ENCODE measurements around the gene FKRP.
"Not testable (repeated sequence)": the region's sequence is repeated elsewhere in the genome, so short reads cannot be mapped to it uniquely, and the experiment has no call there.

FKRP gene, protein sequence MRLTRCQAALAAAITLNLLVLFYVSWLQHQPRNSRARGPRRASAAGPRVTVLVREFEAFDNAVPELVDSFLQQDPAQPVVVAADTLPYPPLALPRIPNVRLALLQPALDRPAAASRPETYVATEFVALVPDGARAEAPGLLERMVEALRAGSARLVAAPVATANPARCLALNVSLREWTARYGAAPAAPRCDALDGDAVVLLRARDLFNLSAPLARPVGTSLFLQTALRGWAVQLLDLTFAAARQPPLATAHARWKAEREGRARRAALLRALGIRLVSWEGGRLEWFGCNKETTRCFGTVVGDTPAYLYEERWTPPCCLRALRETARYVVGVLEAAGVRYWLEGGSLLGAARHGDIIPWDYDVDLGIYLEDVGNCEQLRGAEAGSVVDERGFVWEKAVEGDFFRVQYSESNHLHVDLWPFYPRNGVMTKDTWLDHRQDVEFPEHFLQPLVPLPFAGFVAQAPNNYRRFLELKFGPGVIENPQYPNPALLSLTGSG

DNA sequence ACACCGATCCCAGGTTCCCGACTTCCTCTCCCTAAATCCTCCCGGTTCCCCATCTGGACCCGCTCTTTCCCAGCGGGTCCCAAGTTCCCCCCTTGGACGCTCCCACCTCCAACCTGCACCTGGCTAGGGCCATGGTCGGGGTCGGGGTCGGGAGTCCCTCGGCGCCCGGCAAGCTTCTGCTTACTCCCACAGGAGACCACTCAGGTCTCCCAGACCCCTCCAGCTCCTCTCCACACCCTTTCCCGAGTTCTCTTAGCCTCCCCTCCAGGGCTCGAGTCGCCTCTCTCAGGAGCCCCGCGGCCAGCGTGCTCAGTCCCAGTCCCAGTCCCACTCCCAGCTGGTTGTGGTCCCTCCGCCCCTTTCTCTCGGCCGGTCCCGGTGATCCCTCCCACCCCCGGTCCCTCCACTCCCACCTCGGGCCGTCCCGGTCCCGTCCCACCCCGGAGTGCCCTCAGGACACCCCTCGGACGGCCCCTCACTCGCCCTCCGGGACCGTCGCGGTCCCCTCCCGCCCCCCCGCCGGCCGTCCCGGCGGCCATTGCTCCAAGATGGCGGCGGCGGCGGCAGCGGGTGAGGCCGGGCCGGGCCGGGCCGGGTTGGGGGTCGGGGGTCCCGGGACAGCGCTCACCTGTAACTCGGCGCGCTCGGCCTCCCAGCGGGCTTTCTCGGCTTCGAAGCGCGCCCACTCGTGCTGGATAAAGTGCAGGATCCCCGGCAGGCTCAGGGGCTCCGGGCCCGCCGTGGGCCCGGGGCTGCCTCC is at the start of gene FKRP:
FKRP (plus strand) TSS at position 537 of the 760 bp plus-strand sequence. CDS start 9,394 bp downstream, outside the sequence.
- no peak for DNase-seq

DNA sequence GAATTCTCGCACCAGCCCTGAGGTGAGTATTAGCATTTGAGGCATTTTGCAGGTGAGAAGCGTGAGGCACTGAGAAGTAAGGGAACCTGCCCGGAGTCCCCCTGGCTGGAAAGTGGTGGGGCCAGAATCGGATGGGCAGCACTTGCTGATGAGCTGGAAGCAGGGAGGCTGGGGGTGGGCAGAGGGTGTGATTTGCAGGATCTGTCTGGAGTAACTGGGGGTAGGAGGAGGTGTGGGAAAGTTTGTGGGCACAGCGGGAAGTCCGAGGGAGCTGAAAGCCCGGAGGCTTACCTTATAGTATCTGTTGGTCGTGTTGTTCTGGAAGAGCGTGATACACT is 49.0 kb upstream of the FKRP start:
- DNase-seq: no peak

DNA sequence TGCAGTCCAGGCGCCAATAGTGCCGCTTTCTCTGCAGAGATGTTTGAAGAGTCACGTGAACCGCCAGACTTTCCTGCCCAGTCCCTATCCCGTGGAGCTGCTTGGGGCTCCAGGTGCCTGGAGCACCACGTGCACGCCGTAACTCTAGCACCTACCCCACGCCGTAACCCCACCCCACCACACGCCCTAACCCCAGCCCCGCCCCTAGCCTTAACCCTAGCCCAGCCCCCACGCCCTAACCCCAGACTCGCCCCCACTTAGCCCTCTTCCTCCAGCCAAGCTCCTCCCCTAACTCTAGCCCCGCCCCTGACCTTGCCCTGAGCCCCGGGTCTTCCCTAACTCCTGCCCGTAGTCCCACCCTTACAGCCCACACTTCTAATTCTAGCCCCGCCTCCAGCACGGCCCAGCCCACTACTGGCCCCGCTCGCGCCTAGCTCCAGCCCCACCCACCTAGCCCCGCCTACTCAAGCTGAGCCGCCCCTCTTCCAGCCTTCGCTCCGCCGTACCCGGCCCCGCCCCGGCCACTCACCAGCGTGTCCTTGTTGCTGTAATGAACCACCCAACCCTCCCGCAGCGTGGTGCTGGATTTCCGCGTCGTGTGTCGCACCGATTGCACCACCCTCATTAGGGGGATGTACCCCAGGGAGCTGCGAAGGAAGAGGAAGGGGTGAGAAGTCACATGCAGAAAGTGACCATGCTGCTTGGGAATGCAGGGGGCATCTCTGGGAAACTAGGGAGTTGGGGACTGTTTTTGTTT is 48.5 kb upstream of the FKRP start:
- DNase-seq: peak; percentile 79 to 81

DNA sequence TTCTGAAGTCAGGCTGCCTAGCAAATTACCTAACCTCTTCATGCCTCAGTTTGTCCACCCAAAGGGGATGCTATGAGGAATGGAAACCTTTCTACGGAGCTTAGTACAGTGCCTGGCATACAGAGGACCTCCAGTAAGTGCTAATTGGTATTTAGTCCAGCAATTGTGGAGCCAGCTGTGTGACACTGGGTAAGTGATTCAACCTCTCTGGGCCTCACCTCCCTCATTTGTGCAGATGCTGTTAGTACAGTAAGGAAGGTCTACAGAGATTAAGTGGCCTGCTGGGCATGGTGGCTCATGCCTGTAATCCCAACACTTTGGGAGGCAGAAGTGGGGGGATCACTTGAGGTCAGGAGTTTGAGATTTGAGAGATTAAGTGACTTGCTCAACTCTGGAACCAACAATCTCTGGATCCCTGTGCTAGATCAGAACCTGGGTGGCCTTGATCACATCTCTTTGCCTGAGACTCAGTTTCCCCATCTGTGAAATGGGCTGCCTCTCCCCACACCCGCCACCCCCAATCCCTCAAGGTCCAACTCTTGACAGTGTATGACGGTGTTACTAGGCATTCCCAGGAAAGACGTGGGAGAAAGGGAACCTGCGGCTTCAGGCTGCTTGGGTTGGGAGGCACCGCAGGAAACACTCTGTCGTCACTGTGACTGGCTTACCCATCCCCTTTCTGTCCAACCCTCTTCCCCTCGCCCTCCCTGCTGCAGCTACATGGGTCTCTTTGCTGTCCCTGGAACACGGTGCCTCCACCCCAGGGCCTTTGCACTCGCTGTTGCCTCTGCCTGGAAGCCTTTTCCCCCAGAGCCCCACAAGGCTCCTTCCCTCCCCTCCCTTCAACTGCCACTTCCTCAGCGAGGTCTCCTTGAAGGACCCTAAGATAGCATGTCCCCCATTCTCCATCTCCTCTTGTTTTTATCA is 47.2 kb upstream of the FKRP start:
- no peak for DNase-seq

DNA sequence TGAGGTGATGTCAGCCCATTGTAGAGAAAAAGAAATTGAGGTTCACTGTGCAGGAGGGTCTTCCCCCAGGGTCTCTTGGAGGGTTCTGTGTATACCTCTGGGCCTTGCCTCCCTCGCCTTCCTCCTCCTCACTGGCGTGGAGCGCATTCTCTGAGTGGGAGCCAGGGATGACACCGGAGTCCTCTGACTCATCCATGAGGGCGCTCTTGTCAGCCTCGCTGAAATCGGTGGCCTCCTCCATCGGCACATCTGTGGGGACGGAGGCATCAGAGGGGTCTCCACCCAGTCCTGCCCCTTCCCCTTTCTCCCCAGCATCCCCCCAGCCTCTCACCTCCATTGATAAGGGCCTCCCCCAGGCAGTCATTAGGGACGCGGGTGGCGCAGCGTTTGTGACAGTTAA is 45.2 kb upstream of the FKRP start:
- DNase-seq: no peak

DNA sequence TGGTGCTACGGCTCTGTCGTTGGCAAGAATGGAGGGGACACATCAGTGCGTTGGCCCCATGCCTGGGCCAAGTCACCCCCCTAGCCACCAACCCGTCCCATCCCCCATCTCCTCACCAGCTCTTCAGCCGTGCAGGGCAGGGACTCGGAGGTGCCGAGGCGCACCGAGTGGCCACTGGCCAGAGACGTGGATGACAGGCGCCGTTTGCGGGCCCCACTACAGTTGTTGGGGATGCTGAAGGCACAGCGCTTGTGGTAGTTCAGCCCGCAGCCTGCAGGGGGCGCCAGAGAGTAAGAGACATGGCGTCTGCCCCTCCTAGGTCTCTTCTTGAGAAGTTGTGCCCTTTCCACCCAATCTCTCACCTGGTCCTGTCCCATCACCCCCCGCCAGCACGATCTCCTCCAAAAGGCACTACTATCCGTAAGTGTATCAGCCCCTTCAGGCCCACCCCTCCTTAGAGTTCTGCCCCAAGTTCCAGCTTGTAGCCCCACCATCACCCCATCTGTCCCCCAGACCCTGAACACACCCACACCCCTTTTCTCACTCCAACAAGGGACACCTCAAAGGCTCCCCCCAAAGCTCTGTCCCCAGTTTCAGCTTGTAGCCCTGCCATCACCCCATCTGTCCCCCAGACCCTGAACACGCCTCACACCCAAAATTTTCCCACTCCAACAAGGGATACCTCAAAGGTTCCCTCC is 41.3 kb upstream of the FKRP start:
- DNase-seq: peak in 1 of 2 experiments; percentile 9

DNA sequence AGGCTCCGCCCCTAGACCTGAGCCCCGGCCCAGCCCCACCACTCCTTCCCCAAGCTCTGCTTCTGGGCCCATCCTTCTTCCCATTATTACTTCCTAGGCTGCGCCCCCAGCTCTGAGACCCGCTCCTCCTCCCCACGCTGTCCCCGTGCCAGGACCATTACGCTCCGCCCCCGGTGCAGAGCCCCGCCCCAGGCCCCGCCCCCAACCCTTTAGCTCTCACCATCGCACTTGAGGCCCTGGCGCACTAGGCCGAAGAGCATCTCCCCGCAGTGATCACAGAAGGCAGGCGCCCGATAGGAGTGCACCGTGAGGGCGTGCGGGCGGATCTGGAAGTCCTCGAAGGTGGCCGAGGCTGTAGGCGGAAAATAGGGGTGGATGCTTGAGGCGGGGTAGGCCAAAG is 35.2 kb upstream of the FKRP start:
- DNase-seq: no peak

DNA sequence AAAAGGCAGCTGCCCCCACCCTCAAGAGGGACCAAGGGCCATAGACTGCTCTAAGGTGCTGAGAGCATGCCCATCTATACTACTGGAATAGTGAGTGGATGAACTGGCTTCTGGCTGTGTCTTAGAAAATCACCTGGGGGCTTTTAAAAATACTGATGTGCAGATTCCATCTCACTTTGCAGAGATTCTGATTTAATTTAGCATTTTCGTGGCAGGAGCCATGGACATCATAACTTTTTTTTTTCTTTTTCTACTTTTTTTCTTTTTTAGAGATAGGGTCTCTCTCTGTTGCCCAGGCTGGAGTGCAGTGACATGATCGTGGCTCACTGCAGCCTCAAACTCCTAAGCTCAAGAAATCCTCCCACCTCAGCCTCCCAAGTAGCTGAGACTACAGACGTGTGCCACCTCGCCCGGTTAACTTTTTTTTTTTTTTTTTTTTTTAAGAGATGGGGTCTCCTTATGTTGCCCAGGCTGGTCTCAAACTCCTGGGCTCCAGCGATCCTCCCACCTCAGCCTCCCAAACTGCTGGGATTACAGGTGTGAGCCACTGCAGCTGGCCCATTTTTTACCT is 33.0 kb upstream of the FKRP start:
- DNase-seq: not testable (repeated sequence)

DNA sequence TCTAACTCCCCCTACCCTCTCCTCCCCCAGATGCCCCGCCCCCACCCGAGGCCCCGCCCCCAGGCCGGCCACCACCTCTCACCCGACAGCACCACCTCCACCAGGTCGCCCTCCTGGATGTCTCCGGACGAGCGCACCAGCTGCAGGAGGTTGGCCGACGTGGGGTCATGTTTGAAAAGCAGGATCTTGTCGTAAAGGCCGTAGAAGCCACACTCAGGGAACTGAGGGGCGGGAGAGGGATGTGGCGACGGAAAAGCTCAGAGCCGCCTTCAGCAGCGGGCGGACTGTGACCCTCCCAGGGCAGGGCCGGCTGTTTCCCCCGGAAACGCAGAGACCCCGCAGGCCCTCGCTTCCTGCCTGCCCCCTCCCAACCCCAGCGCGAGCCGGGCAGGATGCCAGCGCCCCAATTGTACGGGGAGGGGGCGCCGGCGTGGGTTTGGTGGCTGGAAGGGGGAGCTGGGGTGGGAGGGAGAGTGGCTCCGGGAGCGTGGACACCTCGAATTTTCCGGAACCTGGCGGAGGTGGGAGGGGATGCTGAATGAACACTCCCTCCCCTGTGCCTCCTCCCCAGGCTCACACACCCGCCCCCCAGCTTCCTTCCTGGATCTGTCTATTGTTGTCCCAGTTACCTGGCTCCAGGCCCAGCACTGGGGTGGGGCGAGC is 31.9 kb upstream of the FKRP start:
- peak; percentile 88 to 89 for DNase-seq

DNA sequence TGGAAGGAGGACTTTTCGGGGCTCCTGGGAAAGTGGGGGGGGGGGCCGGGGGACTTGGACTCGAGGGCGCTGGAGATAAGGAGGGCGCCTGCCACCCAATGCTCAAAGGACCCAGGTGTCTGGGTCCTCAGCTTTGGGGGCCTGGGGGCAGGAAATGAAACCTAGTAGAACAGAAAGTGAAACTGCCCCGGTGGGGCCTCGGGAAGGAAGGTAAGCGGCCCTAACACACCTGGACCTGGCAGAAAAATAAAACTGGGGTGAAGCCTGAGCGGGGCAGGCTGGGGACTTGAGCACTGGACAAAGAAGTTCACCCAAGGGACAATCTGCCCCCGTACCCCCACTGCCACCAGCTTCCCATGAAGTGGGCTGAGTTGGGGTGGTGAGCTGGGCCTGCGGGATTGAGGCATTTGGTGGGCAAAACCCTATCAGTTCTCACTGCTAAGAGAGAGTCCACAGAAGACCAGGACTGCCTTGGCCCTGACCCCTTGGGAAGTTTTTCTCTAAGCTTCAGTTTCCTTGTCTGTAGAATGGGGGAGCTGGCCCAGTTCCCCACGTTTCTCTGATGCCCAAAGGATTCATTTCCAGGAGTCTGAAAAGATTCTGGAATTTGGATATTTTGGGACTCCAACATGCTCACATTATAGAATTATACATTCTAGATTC is 31.3 kb upstream of the FKRP start:
- DNase-seq: no peak

DNA sequence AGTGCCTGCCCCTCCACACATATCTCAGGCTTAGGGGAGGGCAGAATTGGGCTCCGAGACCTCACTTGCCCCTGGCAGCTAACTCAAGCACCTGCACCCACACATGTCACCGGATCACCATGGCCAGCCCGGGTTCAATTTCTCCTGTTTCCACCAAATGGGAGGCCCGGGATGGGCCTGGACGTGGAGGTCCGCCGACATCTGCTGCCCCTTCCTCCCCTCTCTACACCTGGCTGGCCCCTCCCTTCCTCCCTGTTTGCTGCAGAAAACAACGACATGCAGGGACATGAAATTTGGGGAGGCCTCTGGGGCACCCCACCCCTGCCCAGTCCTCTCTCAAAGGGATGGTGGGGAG is 30.3 kb upstream of the FKRP start:
- DNase-seq: no peak

DNA sequence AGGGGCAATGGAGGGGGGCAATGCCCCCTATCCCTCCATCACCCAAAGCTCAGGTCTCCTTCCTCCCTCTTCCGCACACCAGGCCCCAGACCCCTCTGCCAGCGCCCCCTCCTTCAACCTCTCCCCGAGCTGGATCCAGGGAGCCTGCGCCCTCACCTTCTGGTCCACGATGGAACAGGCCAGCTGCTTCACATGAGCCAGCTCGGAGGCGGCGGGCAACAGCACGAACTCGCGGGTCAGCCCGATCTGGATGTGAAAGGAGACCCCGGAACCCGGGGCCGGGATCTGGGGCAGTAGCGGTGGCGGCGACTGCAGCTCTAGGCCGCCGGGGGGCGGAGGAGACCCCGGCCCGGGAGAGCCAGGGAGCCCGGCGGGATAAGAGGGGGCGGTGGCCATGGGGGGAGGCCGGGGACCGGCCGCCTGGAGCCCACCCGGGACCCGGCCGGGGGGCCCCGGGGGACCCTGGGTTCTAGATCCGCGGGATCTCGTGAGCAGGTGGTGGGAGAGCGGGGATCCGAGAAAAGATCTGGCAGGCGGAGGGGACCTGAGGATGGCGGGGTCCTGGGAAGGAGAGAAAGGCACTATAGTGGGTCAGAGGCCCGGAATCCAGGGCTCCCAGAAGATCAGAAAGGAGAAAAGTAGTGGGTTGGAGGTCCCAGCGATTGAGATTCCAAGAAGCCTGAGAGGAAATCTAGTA is 29.7 kb upstream of the FKRP start:
- no peak for DNase-seq

DNA sequence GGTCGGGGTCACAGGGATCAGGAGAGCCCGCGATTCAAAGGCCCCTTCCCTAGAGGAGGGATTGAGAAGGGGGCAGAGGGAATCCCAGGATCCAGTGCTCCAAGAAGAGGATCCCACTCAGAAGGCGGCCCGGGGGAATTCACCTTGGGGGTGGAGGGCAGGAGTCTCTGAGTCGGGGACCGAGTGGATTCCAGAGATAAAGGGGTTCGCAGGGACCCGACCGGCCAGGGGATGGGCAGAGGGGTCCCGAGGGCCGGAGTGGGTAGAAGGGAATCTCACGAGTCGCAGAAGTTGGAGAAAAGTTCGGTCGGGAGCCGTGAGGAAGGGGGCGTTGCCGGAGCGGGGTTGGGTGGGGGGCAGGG is 29.2 kb upstream of the FKRP start:
- no peak for DNase-seq

DNA sequence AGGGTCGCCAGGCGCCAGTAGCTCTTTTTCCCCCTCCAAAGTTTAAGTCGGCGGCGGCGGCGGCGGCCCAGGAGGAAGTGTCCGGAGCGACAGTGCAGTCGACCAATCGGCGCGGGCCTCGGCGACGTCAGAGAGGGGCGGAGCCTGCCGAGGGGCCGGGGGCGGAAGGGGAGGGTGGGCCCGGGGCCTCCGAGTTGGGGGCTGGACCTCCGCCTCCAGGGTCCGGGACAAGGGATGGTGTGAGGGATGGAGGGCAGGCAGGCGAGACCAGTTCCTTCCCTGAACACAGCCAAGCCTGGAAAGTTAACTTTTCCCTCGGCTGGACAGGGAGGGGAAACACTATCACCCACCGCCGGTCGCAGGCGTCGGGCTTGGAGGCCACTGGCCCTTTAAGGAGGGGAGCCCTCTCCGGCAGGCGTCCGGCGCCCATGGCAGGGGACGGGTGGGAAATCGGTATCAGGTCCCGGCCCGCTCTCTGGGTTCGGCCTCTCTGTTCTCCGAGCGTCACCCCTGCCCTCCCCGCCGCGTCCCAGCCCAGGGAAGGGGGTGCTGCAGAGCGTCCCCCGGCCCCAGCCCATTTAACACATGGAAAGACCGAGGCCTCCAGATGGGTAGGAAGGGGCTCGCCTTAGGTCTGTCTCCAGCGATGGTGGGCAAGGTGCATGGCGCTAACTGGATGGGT is 28.7 kb upstream of the FKRP start, which contains the start of gene PRKD2:
PRKD2 (minus strand) TSS at position 81 of the 682 bp plus-strand sequence. CDS start 744 bp downstream, outside the sequence.
- DNase-seq: peak; percentile 64 to 67

DNA sequence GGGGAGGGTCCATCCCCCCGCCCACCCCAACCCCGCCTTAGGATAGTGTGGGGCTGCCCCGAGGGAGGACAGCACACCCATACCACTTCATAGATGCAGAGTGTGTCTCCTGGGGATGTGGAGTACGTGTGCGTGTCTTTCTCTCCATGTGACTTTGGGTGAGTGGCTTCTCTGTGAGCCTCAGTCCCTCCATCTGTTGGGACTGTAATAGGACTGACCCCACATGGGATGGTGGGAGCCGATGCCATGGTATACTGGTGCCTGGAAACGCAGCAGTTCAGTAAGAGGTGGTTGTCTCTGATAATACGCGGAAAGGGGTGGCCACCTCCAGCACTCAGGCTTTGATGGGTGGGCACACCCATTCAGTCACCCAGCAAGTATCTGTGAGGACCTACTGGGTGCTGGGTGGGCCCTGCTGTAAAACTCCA is 28.1 kb upstream of the FKRP start:
- DNase-seq: no peak

DNA sequence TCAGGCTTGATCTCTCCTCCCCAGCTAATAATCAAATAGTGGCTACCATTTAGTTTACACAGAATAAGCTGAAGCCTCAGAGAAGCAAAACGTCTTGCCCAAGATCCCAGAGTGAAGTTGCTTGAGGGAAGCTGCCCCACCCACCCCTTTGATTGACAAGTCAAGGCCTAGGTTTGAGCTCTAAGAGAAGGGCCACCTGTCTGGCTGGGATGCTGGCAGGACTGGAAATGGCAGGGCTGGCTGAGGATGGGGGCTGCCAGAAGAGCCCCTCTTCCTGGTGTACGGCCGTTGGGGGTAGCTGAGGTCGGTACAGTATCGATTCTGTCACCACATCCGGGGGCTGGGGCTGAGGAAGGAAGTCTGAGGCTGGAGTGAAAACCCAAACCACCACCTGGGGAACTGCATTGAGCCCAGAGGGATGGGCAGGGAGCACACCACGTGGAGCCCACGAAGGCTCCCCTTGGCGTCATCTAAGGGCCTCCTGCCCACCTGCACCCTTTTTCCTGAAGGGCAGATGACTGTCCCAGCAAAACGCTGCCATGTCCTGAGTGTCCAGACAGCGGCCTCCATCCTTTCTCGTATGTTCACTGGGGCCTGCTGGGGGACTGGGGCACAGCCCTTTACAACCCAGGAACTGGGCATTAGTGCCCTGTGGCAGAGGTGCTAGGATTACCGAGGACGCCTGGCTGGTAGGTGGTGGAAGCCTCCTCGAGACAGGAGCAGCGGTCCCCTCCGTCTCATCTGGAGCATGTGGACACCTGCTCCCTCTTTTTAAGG is 27.5 kb upstream of the FKRP start:
- DNase-seq: no peak

DNA sequence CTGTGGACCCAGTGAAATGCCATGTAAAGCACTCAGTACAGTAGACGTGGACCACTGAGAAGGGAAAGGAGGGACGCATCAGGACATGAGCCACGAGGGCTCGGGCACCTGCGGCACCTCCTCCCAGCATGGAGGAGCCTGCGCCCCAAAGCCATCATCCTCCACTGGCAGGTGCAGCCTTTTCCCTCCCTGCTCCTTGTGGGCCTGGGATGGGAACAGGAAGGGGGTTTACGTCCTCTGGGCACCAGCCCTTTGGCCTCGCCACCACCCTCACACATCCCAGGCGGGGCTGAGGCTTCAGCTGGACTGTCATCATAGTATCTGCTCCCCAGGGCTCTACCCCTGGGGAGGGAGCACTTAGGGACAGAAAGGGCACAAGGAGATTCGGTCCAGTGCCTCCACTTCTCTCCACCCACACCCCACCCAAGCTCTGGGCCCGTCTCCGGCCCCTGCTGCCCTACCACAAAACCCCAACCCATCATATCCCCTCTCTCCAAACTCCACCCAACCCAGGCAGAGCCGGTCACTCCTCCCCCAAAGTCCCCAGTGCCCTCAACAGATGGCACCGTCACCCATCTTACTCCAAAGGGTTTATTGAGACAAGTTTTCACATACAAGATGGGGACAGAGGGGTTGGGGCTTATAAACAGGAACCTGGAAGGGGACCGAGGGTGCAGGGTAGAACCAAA is 26.8 kb upstream of the FKRP start:
- DNase-seq: no peak

Measured in NCI-H2081 (cell line).